AG04450 (cell line): Measurements from ENCODE around the gene DDR1. TPM values are rescaled to one million over a fixed set of nuclear protein-coding genes. Genes with fewer than 3 reads are reported as not detected.

ENCODE experiments used
- CTCF ChIA-PET: fragments of 300-600, 350-600 bp; formaldehyde crosslinking; extraction: SDS; loops from one replicate; lab custom pipeline; 2022; ENCODE audit warnings: antibody characterized with exemption, inconsistent platforms; lab: Charles Lee
- POLR2A ChIA-PET: fragments of 350-600 bp; formaldehyde crosslinking; extraction: SDS; loops from one replicate; lab custom pipeline; 2021; ENCODE audit warnings: antibody characterized with exemption, inconsistent platforms; lab: Yijun Ruan, JAX
- DNase-seq: peaks from one replicate; pipeline ENCODE4 v3.0.0-alpha.2; 2011; ENCODE audit warnings: low read depth, low spot score
- H3K27ac ChIP-seq: one replicate; pipeline ENCODE4 v1.5.1; 2012; ENCODE audit warnings: low read depth, low read length, control low read depth
- H3K27me3 ChIP-seq: one replicate; pipeline ENCODE4 v1.6.0; 2012; ENCODE audit warnings: low read length; ENCODE audit not compliant: control insufficient read depth, insufficient read depth
- H3K4me3 ChIP-seq: 2 replicates; pipeline ENCODE4 v1.5.1; 2011; ENCODE audit warnings: mild to moderate bottlenecking, low read depth, low read length, control low read depth
- H3K9me3 ChIP-seq: 2 replicates; pipeline ENCODE4 v1.5.1; 2012; ENCODE audit warnings: low read length; ENCODE audit not compliant: control insufficient read depth, insufficient read depth
- polyA plus RNA-seq: library from polyadenylated mRNA; depleted of rRNA; stranded (reverse); fragments of >200 nt; gene quantifications from 2 replicates; pipeline ENCODE4 v1.2.3, GENCODE V29; 2011
- TF ChIP-seq, protein P1 (sequence below): IDR thresholded peaks from 2 replicates; pipeline ENCODE4 v1.5.1; 2011; ENCODE audit warnings: low read depth, low read length, control low read depth, inconsistent platforms

DDR1 gene
- polyA plus RNA-seq, 1 experiment, result 9.9 TPM

DNA sequence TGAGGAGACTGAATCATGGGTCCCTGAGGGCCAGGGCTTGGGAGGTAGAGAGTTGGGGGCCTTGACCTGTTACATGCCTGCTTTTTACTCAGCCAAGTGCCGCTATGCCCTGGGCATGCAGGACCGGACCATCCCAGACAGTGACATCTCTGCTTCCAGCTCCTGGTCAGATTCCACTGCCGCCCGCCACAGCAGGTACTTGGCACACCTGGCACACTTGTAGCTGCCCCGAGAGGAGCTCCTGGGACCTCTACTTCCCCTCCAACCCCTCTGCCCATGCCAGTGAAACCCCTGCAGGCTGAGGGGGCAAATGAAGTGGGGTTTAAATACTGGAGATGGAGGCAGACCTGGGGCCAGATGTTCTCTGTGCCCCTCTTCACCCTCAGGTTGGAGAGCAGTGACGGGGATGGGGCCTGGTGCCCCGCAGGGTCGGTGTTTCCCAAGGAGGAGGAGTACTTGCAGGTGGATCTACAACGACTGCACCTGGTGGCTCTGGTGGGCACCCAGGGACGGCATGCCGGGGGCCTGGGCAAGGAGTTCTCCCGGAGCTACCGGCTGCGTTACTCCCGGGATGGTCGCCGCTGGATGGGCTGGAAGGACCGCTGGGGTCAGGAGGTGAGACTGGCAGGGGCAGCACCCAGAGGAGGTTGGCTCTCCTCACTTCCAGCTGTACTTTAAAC lies 4.6 kb downstream of the DDR1 start:
- Histone ChIP-seq H3K9me3 (no peaks in the 10 kb centered on the region; the same call in 1 of the 2 replicates), H3K27me3 (no peaks in the 10 kb centered on the region), H3K27ac (no peak overlapping the region), H3K4me3 (no peak overlapping the region)
- TF ChIP-seq, protein P1, sequence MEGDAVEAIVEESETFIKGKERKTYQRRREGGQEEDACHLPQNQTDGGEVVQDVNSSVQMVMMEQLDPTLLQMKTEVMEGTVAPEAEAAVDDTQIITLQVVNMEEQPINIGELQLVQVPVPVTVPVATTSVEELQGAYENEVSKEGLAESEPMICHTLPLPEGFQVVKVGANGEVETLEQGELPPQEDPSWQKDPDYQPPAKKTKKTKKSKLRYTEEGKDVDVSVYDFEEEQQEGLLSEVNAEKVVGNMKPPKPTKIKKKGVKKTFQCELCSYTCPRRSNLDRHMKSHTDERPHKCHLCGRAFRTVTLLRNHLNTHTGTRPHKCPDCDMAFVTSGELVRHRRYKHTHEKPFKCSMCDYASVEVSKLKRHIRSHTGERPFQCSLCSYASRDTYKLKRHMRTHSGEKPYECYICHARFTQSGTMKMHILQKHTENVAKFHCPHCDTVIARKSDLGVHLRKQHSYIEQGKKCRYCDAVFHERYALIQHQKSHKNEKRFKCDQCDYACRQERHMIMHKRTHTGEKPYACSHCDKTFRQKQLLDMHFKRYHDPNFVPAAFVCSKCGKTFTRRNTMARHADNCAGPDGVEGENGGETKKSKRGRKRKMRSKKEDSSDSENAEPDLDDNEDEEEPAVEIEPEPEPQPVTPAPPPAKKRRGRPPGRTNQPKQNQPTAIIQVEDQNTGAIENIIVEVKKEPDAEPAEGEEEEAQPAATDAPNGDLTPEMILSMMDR, result no peak
- CTCF ChIA-PET, result interaction anchor here (0.5 to 2.3 kb wide), 6 partner anchors 27 to 249 kb away, joined by 3 to 5 read pairs (median 4); no protein-coding TSS in a partner anchor
- POLR2A ChIA-PET, result interaction anchor here (0.6 kb wide), 1 partner anchor 202 kb away, joined by 4 read pairs; no protein-coding TSS in a partner anchor
- DNase-seq, result no peak

DNA sequence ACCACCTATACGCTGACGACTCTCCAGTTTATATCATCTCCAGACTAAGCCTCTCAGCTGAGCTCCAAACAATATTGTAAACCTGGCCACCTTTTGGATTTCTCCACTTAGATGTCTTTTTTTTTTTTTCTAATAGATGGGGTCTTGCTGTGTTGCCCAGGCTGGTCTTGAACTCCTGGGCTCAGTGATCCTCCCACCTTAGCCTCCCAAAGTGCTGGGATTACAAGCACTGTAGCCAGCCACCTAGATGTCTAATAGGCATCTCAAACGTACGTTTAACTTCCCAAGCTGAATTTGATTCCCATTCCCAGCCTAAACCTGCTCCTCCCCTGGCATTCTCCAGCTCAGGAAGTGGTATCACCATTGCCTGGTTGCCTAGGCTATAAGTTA lies 5.2 kb downstream of the DDR1 start:
- ChIA-PET CTCF (interaction anchor here (1.4 to 2.3 kb wide), 6 partner anchors 26 to 210 kb away, joined by 3 to 5 read pairs (median 4); no protein-coding TSS in a partner anchor), POLR2A (interaction anchor here (0.6 kb wide), 1 partner anchor 202 kb away, joined by 4 read pairs; no protein-coding TSS in a partner anchor)
- TF ChIP-seq, protein P1, result no peak
- no peak for DNase-seq
- no peak overlapping the region for H3K4me3 ChIP-seq
- no peak overlapping the region for H3K27ac ChIP-seq
- H3K9me3 ChIP-seq, result no peaks in the 10 kb centered on the region; the same call in 1 of the 2 replicates
- H3K27me3 ChIP-seq, result no peaks in the 10 kb centered on the region

DNA sequence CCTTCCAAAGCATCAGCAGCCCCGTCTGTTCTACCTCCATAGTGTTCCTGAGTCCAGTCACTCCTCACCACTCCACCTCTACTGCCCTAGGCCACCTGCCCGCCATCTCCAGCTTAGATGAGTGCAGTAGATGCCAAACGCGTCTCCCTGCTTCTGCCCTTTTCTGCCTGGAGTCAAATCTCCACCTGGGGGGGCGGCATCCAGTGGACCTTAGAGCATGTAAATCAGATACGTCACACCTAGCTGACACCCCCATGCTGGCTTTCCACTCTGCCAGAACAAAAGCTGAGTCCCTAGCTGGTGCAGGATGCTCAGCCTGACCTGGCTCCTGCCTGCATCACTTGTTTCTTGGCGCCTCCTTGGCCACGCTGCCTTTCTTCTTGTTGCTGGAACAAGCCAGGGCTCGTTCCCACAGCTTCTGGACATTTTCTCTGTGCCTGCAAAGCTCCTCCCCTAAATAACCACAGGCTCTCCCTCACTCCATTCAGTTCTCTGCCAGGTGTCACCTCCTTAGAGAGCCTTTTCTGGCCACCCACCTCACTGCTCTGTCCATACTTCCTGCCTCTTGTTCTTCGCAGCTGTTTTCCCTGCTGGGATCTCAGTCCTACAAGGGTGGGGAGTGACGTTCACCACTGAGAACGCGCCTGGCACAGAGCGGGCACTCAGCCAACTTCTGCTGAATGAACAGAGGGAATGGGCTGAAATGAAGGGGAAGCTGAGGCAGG lies 5.8 kb downstream of the DDR1 start:
- POLR2A ChIA-PET, result no interaction called here
- DNase-seq, result no peak
- H3K9me3 ChIP-seq, result no peaks in the 10 kb centered on the region; the same call in 1 of the 2 replicates
- no peak overlapping the region for H3K27ac ChIP-seq
- TF ChIP-seq, protein P1, result no peak
- H3K4me3 ChIP-seq, result no peak overlapping the region
- no peaks in the 10 kb centered on the region for H3K27me3 ChIP-seq
- CTCF ChIA-PET, result interaction anchor here (1.0 to 2.3 kb wide), 4 partner anchors 24 to 197 kb away, joined by 3 to 5 read pairs (median 4); partner anchors contain the start of gene VARS2

DNA sequence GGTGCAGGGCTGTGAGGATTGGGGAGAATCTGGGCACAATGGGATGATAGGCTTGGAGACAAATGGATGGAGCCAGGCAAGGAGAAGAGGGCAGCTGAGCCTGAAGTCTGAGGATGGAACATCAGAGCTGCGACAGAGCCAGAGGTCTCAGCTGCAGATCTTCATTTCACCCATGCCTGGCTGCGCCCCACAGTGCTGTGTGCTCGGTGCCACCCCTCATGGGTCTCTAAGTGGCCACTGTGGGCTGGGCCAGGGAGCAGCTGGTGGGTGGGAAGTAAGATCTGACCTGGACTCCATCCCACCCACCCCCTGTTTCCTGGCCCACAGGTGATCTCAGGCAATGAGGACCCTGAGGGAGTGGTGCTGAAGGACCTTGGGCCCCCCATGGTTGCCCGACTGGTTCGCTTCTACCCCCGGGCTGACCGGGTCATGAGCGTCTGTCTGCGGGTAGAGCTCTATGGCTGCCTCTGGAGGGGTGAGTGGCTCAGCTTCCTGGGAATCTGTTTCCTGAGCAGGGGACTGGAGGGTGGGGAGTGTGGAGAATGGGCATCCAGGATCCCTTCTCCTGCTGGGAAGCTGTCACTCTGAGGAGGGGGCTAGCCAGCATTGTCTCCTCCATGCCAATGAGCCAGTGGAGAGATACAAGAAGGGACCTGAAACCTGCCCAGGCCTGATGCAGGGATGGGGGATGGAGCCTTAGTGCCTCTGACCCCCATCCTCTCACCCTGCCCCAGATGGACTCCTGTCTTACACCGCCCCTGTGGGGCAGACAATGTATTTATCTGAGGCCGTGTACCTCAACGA lies 6.5 kb downstream of the DDR1 start:
- no peak for DNase-seq
- Histone ChIP-seq H3K4me3 (no peak overlapping the region), H3K27me3 (no peaks in the 10 kb centered on the region), H3K9me3 (no peaks in the 10 kb centered on the region; the same call in 1 of the 2 replicates), H3K27ac (no peak overlapping the region)
- ChIA-PET CTCF (interaction anchor here (1.0 to 2.3 kb wide), 3 partner anchors 23 to 196 kb away, joined by 3 to 5 read pairs (median 3); partner anchors contain the start of gene VARS2), POLR2A (no interaction called here)
- TF ChIP-seq, protein P1, result no peak
